ENCODE measurements around the gene FOXQ1.

- TF ChIP-seq REST (IDR thresholded peaks at IDR 0.05; ENCODE audit: insufficient read depth in 1 of 2, low read depth in 2 of 2, low read length in 2 of 2) (no peak), POLR2AphosphoS5 (IDR thresholded peaks at IDR 0.05; ENCODE audit: low read depth, low read length) (no peak), TAF1 (IDR thresholded peaks at IDR 0.05; ENCODE audit: borderline replicate concordance, insufficient read depth, low read length) (no peak)
These were observed 22.8 kb downstream of the FOXQ1 start for GRCh38 chr6:1334684-1335083.
